HepG2 (cell line): Measurements from ENCODE around the gene ANKRD60. TPM values are rescaled to one million over a fixed set of nuclear protein-coding genes. Genes with fewer than 3 reads are reported as not detected.

Experiments used
- ATAC-seq: fragments of 200-7000 bp; cut with Tn5 transposase; 3 replicates; pipeline ENCODE4 v1.9.1; 2020; ENCODE audit warnings: mild to moderate bottlenecking, moderate library complexity
- BruUV-seq: library from RNA; stranded (reverse); fragments of 400-500 nt; replicated peaks from 2 replicates; lab custom pipeline; 2021; lab: Mats Ljungman, UMichigan
- CTCF ChIA-PET: fragments of 300-600 bp; formaldehyde crosslinking; extraction: SDS; loops from one replicate; lab custom pipeline; 2021; ENCODE audit warnings: low total read pairs, inconsistent platforms, low intra/inter-chr PET ratio; lab: Yijun Ruan, JAX
- POLR2A ChIA-PET: fragments of 350-600 bp; sonication (Branson Sonifier 250); formaldehyde crosslinking; loops from one replicate; lab custom pipeline; 2020; ENCODE audit warnings: antibody characterized with exemption, inconsistent platforms; lab: Yijun Ruan, JAX
- DNase-seq: peaks from one replicate; pipeline ENCODE4 v3.0.0-alpha.2; 2015; ENCODE audit warnings: low spot score
- FAIRE-seq: peaks from 3 replicates; lab custom pipeline; 2011; peaks lifted over from hg19 to GRCh38; lab: Jason Lieb, UNC
- H2AFZ ChIP-seq: one replicate; pipeline ENCODE4 v1.6.1; 2011; ENCODE audit warnings: low read length, inconsistent platforms
- H3K27ac ChIP-seq: fragments of 300-600 bp; 3 replicates; pipeline ENCODE4 v1.8.0; 2011; ENCODE audit warnings: mixed run types, mild to moderate bottlenecking, mixed read lengths, low read length, inconsistent platforms; ENCODE audit not compliant: insufficient read depth; ENCODE audit errors: extremely low read length
- H3K27me3 ChIP-seq, 2 experiments: fragments of 200-600 bp in 1 of 2; 2 replicates in 1 of 2; 3 replicates in 1 of 2; pipeline versions ENCODE4 v1.6.0 to v1.8.0; 2011; ENCODE audit warnings: low read length in 2 of 2, mild to moderate bottlenecking in 2 of 2, moderate library complexity in 2 of 2, inconsistent platforms in 1 of 2; ENCODE audit not compliant: insufficient read depth in 2 of 2, control insufficient read depth in 1 of 2
- H3K36me3 ChIP-seq, 2 experiments: fragments of 200-600 bp in 1 of 2; replicated peaks in 1 of 2; 2 replicates in 1 of 2; 3 replicates in 1 of 2; pipeline versions ENCODE4 v1.5.1 to v1.8.0; 2011; ENCODE audit warnings: low read length in 2 of 2, inconsistent platforms in 1 of 2; ENCODE audit not compliant: insufficient read depth in 2 of 2, control insufficient read depth in 1 of 2
- H3K4me1 ChIP-seq: 2 replicates; pipeline ENCODE4 v1.5.1; 2012; ENCODE audit warnings: low read length, inconsistent platforms; ENCODE audit not compliant: insufficient read depth
- H3K4me2 ChIP-seq: 2 replicates; pipeline ENCODE4 v1.6.0; 2011; ENCODE audit warnings: low read depth, low read length, inconsistent platforms
- H3K4me3 ChIP-seq, 3 experiments: fragments of 200-600 bp in 1 of 3; sonication (generic), shearing (Covaris generic) in 1 of 3; replicated peaks in 1 of 3; 2 replicates each; pipeline ENCODE4 v1.5.1; 2011 to 2016; ENCODE audit warnings: low read length in 3 of 3, inconsistent platforms in 2 of 3, low read depth in 2 of 3, mild to moderate bottlenecking in 2 of 3, control low read depth in 1 of 3, mixed read lengths in 1 of 3; ENCODE audit not compliant: insufficient read depth in 1 of 3
- H3K79me2 ChIP-seq: one replicate; pipeline ENCODE4 v1.6.1; 2011; ENCODE audit warnings: low read length, inconsistent platforms; ENCODE audit not compliant: insufficient read depth
- H3K9ac ChIP-seq: 2 replicates; pipeline ENCODE4 v1.6.0; 2011; ENCODE audit warnings: mild to moderate bottlenecking, low read depth, low read length, inconsistent platforms; ENCODE audit not compliant: insufficient read depth
- H3K9me3 ChIP-seq: 2 replicates; pipeline ENCODE4 v1.5.1; 2012; ENCODE audit warnings: mild to moderate bottlenecking, low read length
- H4K20me1 ChIP-seq: 2 replicates; pipeline ENCODE4 v1.6.0; 2011; ENCODE audit warnings: inconsistent platforms, mild to moderate bottlenecking, low read length, moderate library complexity; ENCODE audit not compliant: insufficient read depth
- ARID4A ChIP-seq: sonication (generic); formaldehyde crosslinking; IDR thresholded peaks from 2 replicates; pipeline ENCODE4 v1.5.0; 2020; ENCODE audit warnings: mild to moderate bottlenecking, missing genetic modification reagents, borderline replicate concordance
- ATRX ChIP-seq: sonication (generic); formaldehyde crosslinking; IDR thresholded peaks from 2 replicates; pipeline ENCODE4 v1.4.0; 2020; ENCODE audit warnings: missing genetic modification reagents, borderline replicate concordance
- BRD4 ChIP-seq: sonication (generic); formaldehyde crosslinking; IDR thresholded peaks from 2 replicates; pipeline ENCODE4 v1.4.0; 2020; ENCODE audit warnings: missing genetic modification reagents
- BRF2 ChIP-seq: sonication (generic); formaldehyde crosslinking; IDR thresholded peaks from 2 replicates; pipeline ENCODE4 v1.8.1; 2022; ENCODE audit warnings: mild to moderate bottlenecking, missing genetic modification reagents
- GATAD2A ChIP-seq: IDR thresholded peaks from 2 replicates; pipeline ENCODE4 v1.6.1; 2016
- GPBP1L1 ChIP-seq: sonication (generic); formaldehyde crosslinking; IDR thresholded peaks from 2 replicates; pipeline ENCODE4 v1.5.0; 2020; ENCODE audit warnings: mild to moderate bottlenecking, missing genetic modification reagents
- NFYC ChIP-seq: IDR thresholded peaks from 2 replicates; pipeline ENCODE4 v1.6.1; 2016; ENCODE audit warnings: missing genetic modification reagents, missing compliant biosample characterization
- NR0B2 ChIP-seq: sonication (generic); formaldehyde crosslinking; IDR thresholded peaks from 2 replicates; pipeline ENCODE4 v1.4.0; 2020; ENCODE audit warnings: mild to moderate bottlenecking, missing genetic modification reagents
- POLR2A ChIP-seq, 2 experiments: IDR thresholded peaks; 2 replicates each; pipeline ENCODE4 v1.6.1; 2011; ENCODE audit warnings: low read depth in 2 of 2, low read length in 2 of 2, mild to moderate bottlenecking in 1 of 2, moderate library complexity in 1 of 2; ENCODE audit not compliant: insufficient read depth in 1 of 2
- PPARG ChIP-seq: conservative IDR thresholded peaks from 2 replicates; pipeline ENCODE4 v1.6.1; 2016; ENCODE audit warnings: missing biosample characterization, missing genetic modification reagents
- RARA ChIP-seq: IDR thresholded peaks from 2 replicates; pipeline ENCODE4 v1.6.1; 2016; ENCODE audit warnings: missing genetic modification reagents, missing compliant biosample characterization
- TRIM22 ChIP-seq: fragments of 450-650 bp; IDR thresholded peaks from 2 replicates; pipeline ENCODE4 v1.6.1; 2017
- ZNF230 ChIP-seq: sonication (generic); formaldehyde crosslinking; IDR thresholded peaks from 2 replicates; pipeline ENCODE4 v1.4.0; 2020; ENCODE audit warnings: mild to moderate bottlenecking, missing genetic modification reagents
- ZNF234 ChIP-seq: sonication (generic); formaldehyde crosslinking; conservative IDR thresholded peaks from 2 replicates; pipeline ENCODE4 v1.5.1; 2020; ENCODE audit warnings: mild to moderate bottlenecking, missing genetic modification reagents
- ZNF576 ChIP-seq: sonication (generic); formaldehyde crosslinking; IDR thresholded peaks from 2 replicates; pipeline ENCODE4 v1.4.0; 2020; ENCODE audit warnings: mild to moderate bottlenecking, missing genetic modification reagents
- ZNF773 ChIP-seq: sonication (generic); formaldehyde crosslinking; IDR thresholded peaks from 2 replicates; pipeline ENCODE4 v1.4.0; 2020; ENCODE audit warnings: missing genetic modification reagents, borderline replicate concordance
- ZSCAN31 ChIP-seq: sonication (generic); formaldehyde crosslinking; IDR thresholded peaks from 2 replicates; pipeline ENCODE4 v1.5.0; 2020; ENCODE audit warnings: low read depth, mild to moderate bottlenecking, missing genetic modification reagents
- WGBS: methylation state at CpG from one replicate; pipeline ENCODE4 v1.1.6; 2017; ENCODE audit warnings: low lambda C conversion rate; 5-methylcytosine and 5-hydroxymethylcytosine counted together
- in situ Hi-C: cut with HindIII; loops from 2 replicates; pipeline ENCODE4 v1.10.0; 2017; ENCODE audit warnings: low pct_unique_long_range_greater_than_20kb; ENCODE audit not compliant: extremely low pct_ligation_motif_present
- intact Hi-C: fragments of 100-400 bp; cut with micrococcal nuclease; formaldehyde crosslinking; loops from one replicate; pipeline ENCODE4 v1.10.0; 2022; ENCODE audit not compliant: unreplicated experiment
- polyA plus RNA-seq, 8 experiments: library from polyadenylated mRNA; depleted of rRNA in 3 of 8; stranded (reverse) in 7 of 8; unstranded in 1 of 8; fragments of >200 nt; fragmentation: Illumina TruSeq in 4 of 8; extraction: Trizol in 4 of 8; gene quantifications; 2 replicates each; pipeline versions ENCODE4 v1.2.1 to v1.2.3, GENCODE V29; 2011 to 2016; ENCODE audit warnings: low read depth in 4 of 8, missing spikeins in 1 of 8, mixed read lengths in 1 of 8; ENCODE audit not compliant: insufficient read depth in 1 of 8
- total RNA-seq, 5 experiments: library from RNA; depleted of rRNA; stranded (reverse); fragments of >200 nt; fragmentation: Illumina TruSeq; extraction: Trizol; gene quantifications; 2 replicates each; pipeline ENCODE4 v1.2.3, GENCODE V29; 2016; ENCODE audit warnings: low read depth in 1 of 5

The ANKRD60 gene
- total and polyA plus RNA-seq, 2 of the 13 experiments (the other 11 are each of a cell fraction or from before 2014, with no cell fraction given) = not detected

GRCh38 chr20:58168843-58169242 lies 59.6 kb downstream of the ANKRD60 start:
- CTCF ChIA-PET = no interaction called here
- FAIRE-seq (no peak), ATAC-seq (no peak), DNase-seq (no peak)
- Histone ChIP-seq H3K4me2 (no peak overlapping the region), H3K4me1 (no peaks in the 10 kb centered on the region), H3K36me3 (no peaks in the 10 kb centered on the region), H4K20me1 (no peaks in the 10 kb centered on the region), H3K27ac (no peak overlapping the region), H3K4me3 (no peak overlapping the region), H3K9ac (no peak overlapping the region), H3K79me2 (no peaks in the 10 kb centered on the region), H2AFZ (no peak overlapping the region), H3K27me3 (peaks cover 9 to 76% of the 10 kb centered on the region in 2 experiments; a peak in 4 of 5 replicates), H3K9me3 (no peaks in the 10 kb centered on the region)
- TF ChIP-seq BRF2 = no peak
- TF ChIP-seq GPBP1L1 (CRISPR knock-in tag) = no peak
- TF ChIP-seq NFYC (CRISPR knock-in tag) = no peak
- no peak for TF ChIP-seq BRD4 (CRISPR knock-in tag)
- no peak for TF ChIP-seq GATAD2A (CRISPR knock-in tag)
- no peak for TF ChIP-seq POLR2A (IDR thresholded peaks at IDR 0.05; ENCODE audit: insufficient read depth in 1 of 2, low read depth in 2 of 2, low read length in 2 of 2)
- TF ChIP-seq ZNF576 = no peak
- no peak for TF ChIP-seq TRIM22
- TF ChIP-seq ARID4A (CRISPR knock-in tag) = no peak
- no peak for TF ChIP-seq ZNF773
- TF ChIP-seq PPARG (CRISPR knock-in tag) = no peak
- TF ChIP-seq ZNF230 (CRISPR knock-in tag) = no peak
- no peak for TF ChIP-seq ZSCAN31 (CRISPR knock-in tag)
- no peak for TF ChIP-seq NR0B2 (CRISPR knock-in tag)
- no peak for TF ChIP-seq ATRX (CRISPR knock-in tag)
- no peak for TF ChIP-seq ZNF234 (CRISPR knock-in tag)
- TF ChIP-seq RARA (CRISPR knock-in tag) = no peak
- in situ Hi-C loops = no loop called here
- WGBS = 36% methylated on average over 4 of the region's 4 CpGs
- BruUV-seq = no TSS peak
- intact Hi-C loops = no loop called here
- POLR2A ChIA-PET = no interaction called here
